DND-41 (cell line): ENCODE results near the gene HINT3.

Experiments
- CTCF ChIP-seq: IDR thresholded peaks from 2 replicates; pipeline ENCODE4 v1.5.1; 2012; ENCODE audit warnings: borderline replicate concordance, low read length, moderate library complexity, mild to moderate bottlenecking; ENCODE audit not compliant: poor library complexity, severe bottlenecking; ENCODE audit errors: extremely low read depth
- EZH2 ChIP-seq: IDR thresholded peaks from 3 replicates; pipeline ENCODE4 v1.6.1; 2012; ENCODE audit warnings: borderline replicate concordance, low read depth, mild to moderate bottlenecking, moderate library complexity, low read length, inconsistent platforms; ENCODE audit not compliant: severe bottlenecking

- TF ChIP-seq CTCF (no peak), EZH2 (no peak)
These were observed 31.7 kb upstream of the HINT3 start for GRCh38 chr6:125924697-125925358.
